ENCODE results near the gene FBXW4.

FBXW4 gene

GRCh38 chr10:101579516-101579870 is 115.5 kb downstream of the FBXW4 start:
- DNase-seq: no peak

GRCh38 chr10:101578803-101579515 is 116.0 kb downstream of the FBXW4 start:
- DNase-seq: no peak

GRCh38 chr10:101578192-101578591 is 116.8 kb downstream of the FBXW4 start:
- no peak for DNase-seq

GRCh38 chr10:101577121-101577871 is 117.7 kb downstream of the FBXW4 start:
- no peak for DNase-seq

GRCh38 chr10:101576211-101576863 is 118.6 kb downstream of the FBXW4 start:
- no peak for DNase-seq

- DNase-seq: no peak
Observed at GRCh38 chr10:101575580-101576210, 119.3 kb downstream of the FBXW4 start.

GRCh38 chr10:101575091-101575490 is 119.9 kb downstream of the FBXW4 start:
- DNase-seq: no peak

- DNase-seq: no peak
Observed at GRCh38 chr10:101573885-101574753, 120.9 kb downstream of the FBXW4 start.

GRCh38 chr10:101572785-101573184 is 122.2 kb downstream of the FBXW4 start:
- no peak for DNase-seq

- DNase-seq: no peak
Observed at GRCh38 chr10:101572126-101572525, 122.8 kb downstream of the FBXW4 start.

GRCh38 chr10:101571271-101571925 is 123.6 kb downstream of the FBXW4 start:
- DNase-seq: no peak

GRCh38 chr10:101570428-101571270 is 124.3 kb downstream of the FBXW4 start:
- no peak for DNase-seq

- DNase-seq: peak; percentile 78
Observed at GRCh38 chr10:101569622-101570427, 125.1 kb downstream of the FBXW4 start.

- no peak for DNase-seq
Observed at GRCh38 chr10:101569323-101569621, 125.7 kb downstream of the FBXW4 start.

- DNase-seq: no peak
Observed at GRCh38 chr10:101568054-101568745, 126.8 kb downstream of the FBXW4 start.

- DNase-seq: peak; percentile 11
Observed at GRCh38 chr10:101567165-101568006, 127.6 kb downstream of the FBXW4 start.

GRCh38 chr10:101566333-101567164 is 128.4 kb downstream of the FBXW4 start:
- DNase-seq: no peak

GRCh38 chr10:101565936-101566332 is 129.0 kb downstream of the FBXW4 start:
- peak; percentile 12 for DNase-seq
